PFSK-1 (cell line): Measurements from ENCODE around the gene FSTL4.

Experiments used
- FOXP2 ChIP-seq: optimal IDR thresholded peaks from 2 replicates; pipeline ENCODE3; 2011; ENCODE audit warnings: borderline replicate concordance, control low read depth, inconsistent platforms; ENCODE audit not compliant: insufficient read depth; ENCODE audit errors: extremely low read length, extremely low read depth
- POLR2AphosphoS5 ChIP-seq: IDR thresholded peaks from 2 replicates; pipeline ENCODE4 v1.6.1; 2012; ENCODE audit warnings: low read depth, mild to moderate bottlenecking, control low read depth, low read length, moderate library complexity
- REST ChIP-seq, 2 experiments: IDR thresholded peaks; 2 replicates each; pipeline versions ENCODE4 v1.6.1 to v1.8.0; 2011 to 2012; ENCODE audit warnings: low read depth in 2 of 2, low read length in 2 of 2, control low read depth in 1 of 2, inconsistent platforms in 1 of 2, mild to moderate bottlenecking in 1 of 2, moderate library complexity in 1 of 2; ENCODE audit not compliant: insufficient read depth in 1 of 2
- SIN3A ChIP-seq: IDR thresholded peaks from 2 replicates; pipeline ENCODE4 v1.6.1; 2012; ENCODE audit warnings: mild to moderate bottlenecking, low read length, moderate library complexity, borderline replicate concordance; ENCODE audit not compliant: insufficient read depth
- TAF1 ChIP-seq: IDR thresholded peaks from 2 replicates; pipeline ENCODE4 v1.6.1; 2012; ENCODE audit warnings: low read length, control low read depth, borderline replicate concordance; ENCODE audit not compliant: insufficient read depth

Gene FSTL4

GRCh38 chr5:133599600-133599999 lies 12.7 kb downstream of the FSTL4 start:
- TF ChIP-seq TAF1 (no peak), POLR2AphosphoS5 (no peak), SIN3A (no peak), FOXP2 (no peak), REST (IDR thresholded peaks at IDR 0.05; ENCODE audit: insufficient read depth in 1 of 2, low read depth in 2 of 2, low read length in 2 of 2) (no peak)

- TF ChIP-seq TAF1: no peak
- TF ChIP-seq SIN3A: no peak
- TF ChIP-seq REST (IDR thresholded peaks at IDR 0.05; ENCODE audit: insufficient read depth in 1 of 2, low read depth in 2 of 2, low read length in 2 of 2): no peak
These were observed 13.3 kb downstream of the FSTL4 start for GRCh38 chr5:133599044-133599443.

- no peak for TF ChIP-seq POLR2AphosphoS5
- no peak for TF ChIP-seq SIN3A
- no peak for TF ChIP-seq FOXP2
- no peak for TF ChIP-seq REST (IDR thresholded peaks at IDR 0.05; ENCODE audit: insufficient read depth in 1 of 2, low read depth in 2 of 2, low read length in 2 of 2)
- no peak for TF ChIP-seq TAF1
These were observed 16.3 kb downstream of the FSTL4 start for GRCh38 chr5:133596049-133596448.

GRCh38 chr5:133595465-133595864 lies 16.9 kb downstream of the FSTL4 start:
- TF ChIP-seq SIN3A (no peak), FOXP2 (no peak), TAF1 (no peak), REST (IDR thresholded peaks at IDR 0.05; ENCODE audit: insufficient read depth in 1 of 2, low read depth in 2 of 2, low read length in 2 of 2) (no peak)

- no peak for TF ChIP-seq SIN3A
These were observed 23.1 kb downstream of the FSTL4 start for GRCh38 chr5:133589286-133589685.

- no peak for TF ChIP-seq REST (IDR thresholded peaks at IDR 0.05; ENCODE audit: insufficient read depth in 1 of 2, low read depth in 2 of 2, low read length in 2 of 2)
- no peak for TF ChIP-seq FOXP2
- no peak for TF ChIP-seq TAF1
- TF ChIP-seq SIN3A: no peak
- TF ChIP-seq POLR2AphosphoS5: no peak
These were observed 29.4 kb downstream of the FSTL4 start for GRCh38 chr5:133582971-133583370.
